ENCODE results near the gene MMP17.
A peak's percentile ranks its signal among the peaks of the same experiment; 100 is the strongest.

MMP17 gene

GRCh38 chr12:131850856-131851559, 22.8 kb downstream of the MMP17 start:
- Histone ChIP-seq H3K4me3 (ENCODE audit: low read length in 2 of 2) (peak overlapping the region in 1 of 2 donors; percentile 47), H3K27ac (ENCODE audit: low read length) (no peak overlapping the region), H3K36me3 (ENCODE audit: control insufficient read depth in 2 of 2, insufficient read depth in 2 of 2, low read length in 2 of 2) (no peaks in the 10 kb centered on the region)

GRCh38 chr12:131851741-131852550, 23.8 kb downstream of the MMP17 start:
- Histone ChIP-seq H3K27ac (ENCODE audit: low read length) (no peak overlapping the region), H3K9ac (ENCODE audit: low read length in 2 of 2) (no peak overlapping the region), H3K4me3 (ENCODE audit: low read length in 2 of 2) (peak overlapping the region in 1 of 2 donors; percentile 47), H3K36me3 (ENCODE audit: control insufficient read depth in 2 of 2, insufficient read depth in 2 of 2, low read length in 2 of 2) (no peaks in the 10 kb centered on the region), H3K4me1 (ENCODE audit: control insufficient read depth, insufficient read depth, low read length) (peaks cover 9% of the 10 kb centered on the region), H3K27me3 (ENCODE audit: control insufficient read depth in 1 of 2, insufficient read depth in 2 of 2, low read length in 2 of 2) (peaks cover 14 to 18% of the 10 kb centered on the region in 2 donors), H3K9me3 (ENCODE audit: control insufficient read depth in 2 of 2, low read length in 2 of 2) (no peaks in the 10 kb centered on the region)

More at GRCh38 chr12:131850856-131851559, 22.8 kb downstream of the MMP17 start:
- peaks cover 9% of the 10 kb centered on the region for H3K4me1 ChIP-seq (ENCODE audit: control insufficient read depth, insufficient read depth, low read length)
- no peaks in the 10 kb centered on the region for H3K9me3 ChIP-seq (ENCODE audit: control insufficient read depth in 2 of 2, low read length in 2 of 2)
- H3K27me3 ChIP-seq (ENCODE audit: control insufficient read depth in 1 of 2, insufficient read depth in 2 of 2, low read length in 2 of 2), result peaks cover 14 to 18% of the 10 kb centered on the region in 2 donors
- H3K9ac ChIP-seq (ENCODE audit: low read length in 2 of 2), result no peak overlapping the region

- Histone ChIP-seq H3K4me1 (ENCODE audit: control insufficient read depth, insufficient read depth, low read length) (peaks cover 9% of the 10 kb centered on the region), H3K36me3 (ENCODE audit: control insufficient read depth in 2 of 2, insufficient read depth in 2 of 2, low read length in 2 of 2) (no peaks in the 10 kb centered on the region), H3K9ac (ENCODE audit: low read length in 2 of 2) (no peak overlapping the region), H3K27me3 (ENCODE audit: control insufficient read depth in 1 of 2, insufficient read depth in 2 of 2, low read length in 2 of 2) (peaks cover 14 to 18% of the 10 kb centered on the region in 2 donors), H3K27ac (ENCODE audit: low read length) (no peak overlapping the region), H3K4me3 (ENCODE audit: low read length in 2 of 2) (no peak overlapping the region), H3K9me3 (ENCODE audit: control insufficient read depth in 2 of 2, low read length in 2 of 2) (no peaks in the 10 kb centered on the region)
Measured at GRCh38 chr12:131852551-131853299, 24.5 kb downstream of the MMP17 start.

- no peaks in the 10 kb centered on the region for H3K9me3 ChIP-seq (ENCODE audit: control insufficient read depth in 2 of 2, low read length in 2 of 2)
- peaks cover 14 to 18% of the 10 kb centered on the region in 2 donors for H3K27me3 ChIP-seq (ENCODE audit: control insufficient read depth in 1 of 2, insufficient read depth in 2 of 2, low read length in 2 of 2)
Measured at GRCh38 chr12:131853832-131854797, 25.9 kb downstream of the MMP17 start.

GRCh38 chr12:131854861-131855476, 26.8 kb downstream of the MMP17 start:
- Histone ChIP-seq H3K9ac (ENCODE audit: low read length in 2 of 2) (no peak overlapping the region), H3K4me3 (ENCODE audit: low read length in 2 of 2) (no peak overlapping the region), H3K27ac (ENCODE audit: low read length) (no peak overlapping the region), H3K36me3 (ENCODE audit: control insufficient read depth in 2 of 2, insufficient read depth in 2 of 2, low read length in 2 of 2) (no peaks in the 10 kb centered on the region), H3K9me3 (ENCODE audit: control insufficient read depth in 2 of 2, low read length in 2 of 2) (no peaks in the 10 kb centered on the region), H3K27me3 (ENCODE audit: control insufficient read depth in 1 of 2, insufficient read depth in 2 of 2, low read length in 2 of 2) (peaks cover 14 to 18% of the 10 kb centered on the region in 2 donors), H3K4me1 (ENCODE audit: control insufficient read depth, insufficient read depth, low read length) (peaks cover 9% of the 10 kb centered on the region)

More at GRCh38 chr12:131853832-131854797, 25.9 kb downstream of the MMP17 start:
- no peak overlapping the region for H3K4me3 ChIP-seq (ENCODE audit: low read length in 2 of 2)
- no peaks in the 10 kb centered on the region for H3K36me3 ChIP-seq (ENCODE audit: control insufficient read depth in 2 of 2, insufficient read depth in 2 of 2, low read length in 2 of 2)
- no peak overlapping the region for H3K27ac ChIP-seq (ENCODE audit: low read length)
- peaks cover 9% of the 10 kb centered on the region for H3K4me1 ChIP-seq (ENCODE audit: control insufficient read depth, insufficient read depth, low read length)
- no peak overlapping the region for H3K9ac ChIP-seq (ENCODE audit: low read length in 2 of 2)

GRCh38 chr12:131855521-131856142, 27.4 kb downstream of the MMP17 start:
- H3K27me3 ChIP-seq (ENCODE audit: control insufficient read depth in 1 of 2, insufficient read depth in 2 of 2, low read length in 2 of 2), result peaks cover 14 to 18% of the 10 kb centered on the region in 2 donors
- H3K9ac ChIP-seq (ENCODE audit: low read length in 2 of 2), result no peak overlapping the region
- no peaks in the 10 kb centered on the region for H3K36me3 ChIP-seq (ENCODE audit: control insufficient read depth in 2 of 2, insufficient read depth in 2 of 2, low read length in 2 of 2)
- no peaks in the 10 kb centered on the region for H3K9me3 ChIP-seq (ENCODE audit: control insufficient read depth in 2 of 2, low read length in 2 of 2)
- H3K27ac ChIP-seq (ENCODE audit: low read length), result no peak overlapping the region
- peaks cover 9% of the 10 kb centered on the region for H3K4me1 ChIP-seq (ENCODE audit: control insufficient read depth, insufficient read depth, low read length)
- H3K4me3 ChIP-seq (ENCODE audit: low read length in 2 of 2), result no peak overlapping the region

- peaks cover 2% of the 10 kb centered on the region for H3K4me1 ChIP-seq (ENCODE audit: control insufficient read depth, insufficient read depth, low read length)
- peaks cover 13 to 14% of the 10 kb centered on the region in 2 donors for H3K27me3 ChIP-seq (ENCODE audit: control insufficient read depth in 1 of 2, insufficient read depth in 2 of 2, low read length in 2 of 2)
- H3K36me3 ChIP-seq (ENCODE audit: control insufficient read depth in 2 of 2, insufficient read depth in 2 of 2, low read length in 2 of 2), result no peaks in the 10 kb centered on the region
- H3K9ac ChIP-seq (ENCODE audit: low read length in 2 of 2), result no peak overlapping the region
- no peak overlapping the region for H3K4me3 ChIP-seq (ENCODE audit: low read length in 2 of 2)
- no peaks in the 10 kb centered on the region for H3K9me3 ChIP-seq (ENCODE audit: control insufficient read depth in 2 of 2, low read length in 2 of 2)
- H3K27ac ChIP-seq (ENCODE audit: low read length), result no peak overlapping the region
Measured at GRCh38 chr12:131856366-131857097, 28.3 kb downstream of the MMP17 start.

GRCh38 chr12:131857908-131858850, 30.0 kb downstream of the MMP17 start:
- no peaks in the 10 kb centered on the region for H3K9me3 ChIP-seq (ENCODE audit: control insufficient read depth in 2 of 2, low read length in 2 of 2)
- no peak overlapping the region for H3K4me3 ChIP-seq (ENCODE audit: low read length in 2 of 2)
- no peak overlapping the region for H3K27ac ChIP-seq (ENCODE audit: low read length)
- no peaks in the 10 kb centered on the region for H3K4me1 ChIP-seq (ENCODE audit: control insufficient read depth, insufficient read depth, low read length)
- H3K36me3 ChIP-seq (ENCODE audit: control insufficient read depth in 2 of 2, insufficient read depth in 2 of 2, low read length in 2 of 2), result no peaks in the 10 kb centered on the region
- peaks cover 13 to 14% of the 10 kb centered on the region in 2 donors for H3K27me3 ChIP-seq (ENCODE audit: control insufficient read depth in 1 of 2, insufficient read depth in 2 of 2, low read length in 2 of 2)
- H3K9ac ChIP-seq (ENCODE audit: low read length in 2 of 2), result no peak overlapping the region

All from stomach smooth muscle (tissue), 2 donors.